IPS DF 4.7 (cell line): Measurements from ENCODE around the gene ZFX.

Experiments used
- DNase-seq: peaks from one replicate; pipeline ENCODE4 v3.0.0-alpha.2; 2013; ENCODE audit warnings: low spot score; ENCODE audit errors: extremely low read depth

ZFX gene

DNA sequence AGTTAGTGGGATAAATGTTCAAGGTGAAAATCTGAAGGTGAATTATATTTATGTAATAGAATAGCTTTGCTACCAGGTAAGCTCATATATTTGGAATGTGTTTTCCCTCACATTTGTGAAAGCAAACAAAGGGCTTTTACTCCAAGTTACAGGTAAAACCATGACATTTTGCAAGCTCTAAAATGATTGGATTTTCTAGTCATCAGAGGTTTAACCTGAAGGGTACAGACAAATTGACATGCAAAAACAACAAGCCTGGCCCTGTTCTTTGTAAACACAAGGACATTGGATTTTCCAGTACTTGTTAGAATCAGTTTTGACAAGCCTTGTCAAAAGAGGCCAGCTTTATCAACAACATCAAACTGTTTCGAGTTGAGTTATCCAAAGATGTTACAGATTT is 51.7 kb downstream of the ZFX start:
- DNase-seq = no peak

DNA sequence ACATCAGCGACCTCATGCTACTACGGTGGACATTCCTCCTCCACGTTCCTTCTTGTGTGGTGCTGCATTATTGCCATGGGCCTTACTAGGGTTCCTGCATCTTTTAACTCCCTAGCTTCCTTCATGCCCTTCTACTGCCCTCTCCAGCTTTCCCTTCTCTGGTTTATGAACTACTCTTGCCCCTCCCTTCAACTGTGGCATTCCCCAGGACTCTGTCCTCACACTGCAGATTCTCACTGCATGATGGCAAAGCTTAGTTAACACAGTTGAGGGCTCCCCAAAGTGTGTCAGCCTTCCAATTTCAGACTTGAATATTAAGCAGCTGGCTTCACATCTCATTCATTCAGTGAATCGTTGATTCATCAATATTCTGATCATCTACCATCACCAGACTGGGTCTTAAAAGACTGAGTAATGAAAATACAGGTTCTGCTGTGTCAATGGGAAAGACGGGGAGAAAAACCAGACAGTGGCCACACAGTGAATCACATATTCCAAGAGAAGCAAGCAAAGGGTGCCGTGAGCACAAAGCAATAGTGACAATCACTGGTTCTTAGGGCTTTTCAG is 53.0 kb downstream of the ZFX start:
- DNase-seq = no peak

GRCh38 chrX:24203072-24203808 is 53.7 kb downstream of the ZFX start:
- DNase-seq = no peak

DNA sequence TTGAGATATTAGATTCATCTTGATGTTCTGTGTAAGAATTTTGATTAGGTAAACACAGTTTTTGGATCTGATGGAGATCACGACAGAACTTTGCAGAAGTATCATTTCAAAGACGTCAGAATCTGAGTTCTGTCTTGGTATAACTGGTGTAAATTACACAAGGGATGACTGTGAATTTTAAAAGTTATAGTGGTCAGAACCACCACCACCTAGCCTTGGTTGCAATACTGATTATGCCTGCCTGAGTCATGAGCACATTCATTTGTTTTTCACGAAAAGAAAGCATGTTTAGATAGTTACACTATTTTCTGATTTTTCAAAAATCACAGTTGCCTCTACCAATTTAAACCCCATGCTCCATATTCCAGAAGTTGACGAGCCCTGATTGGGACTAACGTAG is 54.8 kb downstream of the ZFX start:
- DNase-seq = no peak

GRCh38 chrX:24204958-24205357 is 55.4 kb downstream of the ZFX start:
- no peak for DNase-seq

GRCh38 chrX:24207826-24208225 is 58.3 kb downstream of the ZFX start:
- DNase-seq = no peak

- no peak for DNase-seq
Observed at GRCh38 chrX:24208496-24209240, 59.1 kb downstream of the ZFX start.

GRCh38 chrX:24210190-24210589 is 60.7 kb downstream of the ZFX start:
- DNase-seq = no peak

- no peak for DNase-seq
Observed at GRCh38 chrX:24214568-24214967, 65.0 kb downstream of the ZFX start.

DNA sequence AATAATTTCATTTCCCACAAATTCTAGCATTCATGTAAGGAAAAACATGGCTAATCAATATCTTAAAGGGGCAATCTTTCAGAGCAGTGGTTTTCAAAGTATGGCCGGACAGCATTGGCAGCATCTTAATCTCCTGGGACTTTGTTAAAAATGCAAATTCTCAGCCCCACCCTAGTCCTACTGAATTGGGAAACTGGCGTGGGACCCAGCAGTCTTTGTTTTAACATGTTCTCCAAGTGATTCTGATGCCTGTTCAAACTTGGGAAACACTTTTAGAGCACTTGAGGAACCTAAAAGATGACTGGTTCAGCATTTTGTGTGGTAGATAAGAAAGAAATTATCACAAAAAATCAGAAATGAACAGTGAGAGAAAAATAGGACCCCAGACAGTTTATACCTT is 65.7 kb downstream of the ZFX start:
- no peak for DNase-seq

- DNase-seq = no peak
Observed at GRCh38 chrX:24216037-24216436, 66.5 kb downstream of the ZFX start.

- DNase-seq = no peak
Observed at GRCh38 chrX:24216827-24217226, 67.3 kb downstream of the ZFX start.

GRCh38 chrX:24219320-24219719 is 69.8 kb downstream of the ZFX start:
- DNase-seq = no peak

- no peak for DNase-seq
Observed at GRCh38 chrX:24221872-24222271, 72.3 kb downstream of the ZFX start.

DNA sequence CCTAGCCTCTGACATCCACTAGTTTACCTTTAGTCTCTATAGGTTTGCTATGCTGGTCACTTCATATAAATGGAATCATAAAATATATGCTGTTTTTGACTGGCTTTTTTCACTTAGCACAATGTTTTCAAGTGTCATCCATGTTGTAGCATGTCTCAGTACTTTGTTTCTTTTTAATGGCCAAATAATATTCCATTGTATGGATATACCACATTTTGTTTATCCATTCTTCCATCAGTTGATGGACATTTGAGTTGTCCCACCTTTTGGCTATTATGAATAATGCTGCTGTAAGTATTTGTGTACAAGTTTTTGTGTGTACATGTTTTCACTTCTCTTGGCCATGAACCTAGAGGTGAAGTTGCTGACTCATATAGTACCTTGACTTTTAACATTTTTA is 75.7 kb downstream of the ZFX start:
- no peak for DNase-seq

DNA sequence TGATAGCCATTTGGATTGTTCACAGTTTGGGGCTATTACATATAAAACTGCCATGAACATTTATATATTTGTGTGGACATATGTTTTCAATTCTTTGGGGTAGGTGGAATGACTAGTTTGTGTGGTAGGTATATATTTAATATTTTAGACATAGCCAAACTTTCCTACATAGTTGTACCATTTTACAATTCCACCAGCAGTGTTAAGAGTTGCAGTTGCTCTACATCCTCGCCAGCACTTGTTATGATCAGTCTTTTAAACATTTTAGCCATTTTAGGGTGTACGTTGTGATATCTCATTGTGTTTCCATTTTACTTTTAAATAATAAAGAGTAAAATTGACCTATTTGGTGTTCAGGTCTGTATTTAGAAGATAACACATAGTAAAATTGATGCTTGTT is 76.6 kb downstream of the ZFX start:
- no peak for DNase-seq

GRCh38 chrX:24228596-24228995 is 79.1 kb downstream of the ZFX start:
- DNase-seq = no peak

GRCh38 chrX:24229400-24229879 is 79.9 kb downstream of the ZFX start:
- DNase-seq = no peak

DNA sequence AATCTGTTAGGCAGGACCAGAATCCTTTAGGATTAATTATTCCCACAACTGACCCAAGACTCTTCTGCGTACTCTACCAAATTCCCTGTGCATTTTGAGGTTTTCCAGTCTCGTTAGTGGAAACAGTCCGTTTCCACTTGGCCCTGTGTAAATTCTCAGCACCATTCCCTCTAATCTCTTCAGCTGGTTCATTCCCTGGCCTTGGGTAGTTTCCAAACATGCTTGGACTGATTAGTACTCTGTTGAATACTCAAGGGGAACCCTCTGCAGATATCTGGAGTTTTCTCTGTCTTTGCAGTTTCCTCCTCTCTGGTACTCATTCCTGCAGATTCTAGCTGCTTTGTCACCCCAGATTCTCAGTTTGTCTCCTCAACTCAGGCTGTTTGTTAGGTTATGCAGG is 80.4 kb downstream of the ZFX start:
- no peak for DNase-seq

DNA sequence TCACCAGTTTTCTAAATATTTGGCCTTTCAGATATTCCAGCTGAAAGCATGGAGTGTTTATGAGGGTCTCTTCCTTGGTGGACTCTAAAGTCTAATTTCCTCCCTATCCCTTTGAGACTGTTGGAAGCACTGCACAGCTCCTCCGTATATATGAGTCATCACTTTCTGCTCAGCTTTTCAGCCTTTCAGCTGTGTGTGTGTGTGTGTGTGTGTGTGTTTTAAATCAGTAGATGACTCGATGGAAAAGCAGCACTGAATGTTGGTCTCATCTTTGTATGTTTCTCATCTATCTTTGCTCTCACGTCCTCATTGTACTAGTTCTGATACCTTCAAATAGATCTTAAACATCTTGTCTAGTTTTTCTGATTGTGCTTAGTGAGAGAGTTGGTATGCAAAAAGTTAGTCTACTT is 81.6 kb downstream of the ZFX start:
- DNase-seq = no peak

GRCh38 chrX:24231641-24232179 is 82.2 kb downstream of the ZFX start:
- DNase-seq = no peak

DNA sequence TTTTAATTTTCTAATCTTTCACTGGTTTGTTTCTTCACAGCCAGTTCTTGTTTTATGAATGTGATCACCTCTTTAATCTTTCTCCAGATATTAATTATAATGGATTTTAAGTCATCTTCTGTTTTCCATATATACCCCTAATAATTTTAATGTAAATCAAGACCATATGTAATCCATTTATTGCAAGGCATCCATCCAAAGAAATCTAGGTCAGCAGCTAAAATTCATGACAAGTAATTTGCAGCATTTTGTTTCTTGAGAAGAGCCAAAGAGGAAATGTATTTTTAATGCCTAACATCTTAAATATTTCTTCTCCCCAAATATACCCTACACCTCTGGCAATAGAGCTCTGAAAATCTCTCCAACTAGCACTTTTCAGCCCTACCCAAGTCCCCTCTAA is 83.3 kb downstream of the ZFX start:
- DNase-seq = no peak
